ENCODE data around the gene IGFBP1. TPM values are rescaled to one million over a fixed set of nuclear protein-coding genes. Genes with fewer than 3 reads are reported as not detected.
"Not testable (repeated sequence)": the region's sequence is repeated elsewhere in the genome, so short reads cannot be mapped to it uniquely, and the experiment has no call there.

The IGFBP1 gene
- total RNA-seq, 1 donor from 2014 or later = 0.30 TPM

DNA sequence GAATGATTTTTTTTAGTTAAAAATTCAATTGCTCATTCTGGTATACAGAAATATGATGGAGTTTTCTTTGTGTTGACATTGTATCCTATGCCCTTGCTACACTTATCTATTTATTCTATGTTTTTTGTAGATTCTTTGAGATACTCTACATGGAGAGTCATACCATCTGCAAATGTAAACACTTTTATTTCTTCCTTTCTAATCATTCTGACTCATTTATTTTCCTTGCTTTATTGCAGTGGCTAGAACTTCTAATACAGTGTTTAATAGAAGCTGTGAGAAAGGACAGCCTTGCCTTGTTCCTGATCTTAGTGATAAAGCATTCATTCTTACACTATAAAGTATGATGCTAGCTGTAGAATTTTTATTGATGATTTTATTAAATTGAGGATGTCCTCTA, 42.7 kb downstream of the IGFBP1 start:
- TF ChIP-seq, protein P1, sequence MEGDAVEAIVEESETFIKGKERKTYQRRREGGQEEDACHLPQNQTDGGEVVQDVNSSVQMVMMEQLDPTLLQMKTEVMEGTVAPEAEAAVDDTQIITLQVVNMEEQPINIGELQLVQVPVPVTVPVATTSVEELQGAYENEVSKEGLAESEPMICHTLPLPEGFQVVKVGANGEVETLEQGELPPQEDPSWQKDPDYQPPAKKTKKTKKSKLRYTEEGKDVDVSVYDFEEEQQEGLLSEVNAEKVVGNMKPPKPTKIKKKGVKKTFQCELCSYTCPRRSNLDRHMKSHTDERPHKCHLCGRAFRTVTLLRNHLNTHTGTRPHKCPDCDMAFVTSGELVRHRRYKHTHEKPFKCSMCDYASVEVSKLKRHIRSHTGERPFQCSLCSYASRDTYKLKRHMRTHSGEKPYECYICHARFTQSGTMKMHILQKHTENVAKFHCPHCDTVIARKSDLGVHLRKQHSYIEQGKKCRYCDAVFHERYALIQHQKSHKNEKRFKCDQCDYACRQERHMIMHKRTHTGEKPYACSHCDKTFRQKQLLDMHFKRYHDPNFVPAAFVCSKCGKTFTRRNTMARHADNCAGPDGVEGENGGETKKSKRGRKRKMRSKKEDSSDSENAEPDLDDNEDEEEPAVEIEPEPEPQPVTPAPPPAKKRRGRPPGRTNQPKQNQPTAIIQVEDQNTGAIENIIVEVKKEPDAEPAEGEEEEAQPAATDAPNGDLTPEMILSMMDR (IDR thresholded peaks at IDR 0.05) = no peak
- peaks cover 23% of the 10 kb centered on the region for H3K9me3 Mint-ChIP-seq (ENCODE audit: low read depth)

DNA sequence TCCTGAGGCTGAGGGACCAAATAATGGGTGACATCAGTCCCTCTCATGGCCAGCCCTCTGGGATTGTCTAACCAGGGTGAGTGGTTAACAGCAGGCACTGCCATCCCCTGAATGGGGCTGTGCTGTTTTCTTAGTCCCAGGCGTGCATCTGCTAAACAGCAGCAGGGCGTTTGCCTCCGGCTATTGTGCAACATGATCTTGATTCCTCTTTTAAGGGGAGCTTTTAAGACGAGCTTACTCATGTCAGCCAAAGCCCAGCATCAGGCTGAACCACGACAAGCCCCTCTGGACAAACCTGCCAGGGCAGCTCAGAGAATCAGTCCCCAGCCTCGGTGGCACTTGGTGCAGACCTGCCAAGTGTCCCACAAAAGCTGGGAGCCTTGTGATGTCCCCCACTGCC, 49.0 kb downstream of the IGFBP1 start:
- Mint-ChIP-seq H3K27me3 (ENCODE audit: low read depth) (no peaks in the 10 kb centered on the region), H3K36me3 (ENCODE audit: low read depth) (no peaks in the 10 kb centered on the region), H3K4me1 (ENCODE audit: low read depth) (no peaks in the 10 kb centered on the region), H3K27ac (ENCODE audit: unreplicated experiment) (no peak overlapping the region), H3K4me3 (ENCODE audit: unreplicated experiment) (no peak overlapping the region), H3K9me3 (ENCODE audit: low read depth) (peaks cover 2% of the 10 kb centered on the region)
- DNase-seq (ENCODE audit: low spot score) = no peak
- TF ChIP-seq, protein P1 (IDR thresholded peaks at IDR 0.05) = no peak

More for the DNA sequence above, 42.7 kb downstream of the IGFBP1 start:
- Mint-ChIP-seq H3K4me1 (ENCODE audit: low read depth) (peaks cover 14% of the 10 kb centered on the region), H3K4me3 (ENCODE audit: unreplicated experiment) (no peak overlapping the region), H3K36me3 (ENCODE audit: low read depth) (peaks cover 1% of the 10 kb centered on the region), H3K27me3 (ENCODE audit: low read depth) (no peaks in the 10 kb centered on the region), H3K27ac (ENCODE audit: unreplicated experiment) (no peak overlapping the region)
- DNase-seq (ENCODE audit: low spot score) = no peak

DNA sequence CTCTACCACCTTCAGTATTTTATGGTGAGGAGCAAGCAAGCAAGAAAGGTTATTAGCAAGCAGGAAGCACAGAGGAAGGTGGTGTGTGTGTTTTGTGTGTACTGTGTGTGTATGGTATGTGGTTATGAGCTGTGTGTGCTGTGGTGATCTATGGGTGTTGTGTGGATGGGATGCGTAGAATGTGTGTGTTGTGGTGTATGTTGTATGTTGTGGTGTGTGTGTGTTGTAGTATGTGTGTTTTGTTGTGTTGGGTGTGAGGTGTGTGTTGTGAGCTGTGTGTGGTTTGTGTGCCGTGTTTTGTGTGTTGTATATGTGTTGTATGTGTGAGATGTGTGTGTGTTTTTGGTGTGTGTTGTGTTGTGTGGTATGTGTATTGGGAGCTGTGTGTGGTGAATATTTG, 49.6 kb downstream of the IGFBP1 start:
- DNase-seq (ENCODE audit: low spot score) = no peak
- Mint-ChIP-seq H3K36me3 (ENCODE audit: low read depth) (no peaks in the 10 kb centered on the region), H3K27ac (ENCODE audit: unreplicated experiment) (no peak overlapping the region), H3K4me3 (ENCODE audit: unreplicated experiment) (no peak overlapping the region), H3K4me1 (ENCODE audit: low read depth) (no peaks in the 10 kb centered on the region), H3K27me3 (ENCODE audit: low read depth) (no peaks in the 10 kb centered on the region), H3K9me3 (ENCODE audit: low read depth) (peaks cover 2% of the 10 kb centered on the region)
- TF ChIP-seq, protein P1 (IDR thresholded peaks at IDR 0.05) = no peak

DNA sequence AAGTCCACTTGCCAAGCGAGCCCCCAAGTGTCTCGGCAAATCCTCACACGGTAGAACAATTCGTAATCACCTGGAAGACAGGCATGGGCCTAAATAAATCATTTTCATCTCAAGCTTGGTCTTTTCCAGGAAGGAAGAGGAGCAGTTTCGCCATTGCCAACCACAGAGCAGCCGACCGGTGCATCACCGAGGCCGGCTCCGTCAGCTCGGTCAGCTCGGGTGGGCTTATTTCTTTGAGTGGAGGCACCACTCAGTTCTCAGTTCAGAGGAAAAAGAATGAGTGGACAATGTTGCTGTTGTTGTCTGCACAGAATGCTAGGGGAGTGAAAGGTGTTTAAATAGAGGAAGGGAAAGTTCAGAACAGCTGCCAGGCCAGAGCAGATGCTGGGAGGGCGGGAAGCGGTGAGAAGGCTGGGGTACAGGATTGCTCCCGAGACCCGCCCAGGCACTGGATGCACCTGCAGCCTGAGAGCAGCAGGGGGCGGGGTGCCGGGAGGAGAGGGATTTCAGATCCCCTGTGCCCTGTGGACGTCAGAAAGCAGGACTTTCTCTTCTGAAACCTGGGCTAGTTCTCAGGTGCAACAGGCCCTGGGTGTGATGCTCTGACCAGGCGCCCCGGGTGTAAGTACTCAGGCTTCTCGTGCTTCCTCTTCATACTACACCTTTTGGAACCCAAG, 50.5 kb downstream of the IGFBP1 start:
- no peaks in the 10 kb centered on the region for H3K36me3 Mint-ChIP-seq (ENCODE audit: low read depth)
- peaks cover 2% of the 10 kb centered on the region for H3K9me3 Mint-ChIP-seq (ENCODE audit: low read depth)
- no peak overlapping the region for H3K27ac Mint-ChIP-seq (ENCODE audit: unreplicated experiment)
- H3K4me3 Mint-ChIP-seq (ENCODE audit: unreplicated experiment) = no peak overlapping the region
- no peak for DNase-seq (ENCODE audit: low spot score)
- TF ChIP-seq, protein P1 (IDR thresholded peaks at IDR 0.05) = peak; percentile 41
- no peaks in the 10 kb centered on the region for H3K27me3 Mint-ChIP-seq (ENCODE audit: low read depth)
- no peaks in the 10 kb centered on the region for H3K4me1 Mint-ChIP-seq (ENCODE audit: low read depth)

DNA sequence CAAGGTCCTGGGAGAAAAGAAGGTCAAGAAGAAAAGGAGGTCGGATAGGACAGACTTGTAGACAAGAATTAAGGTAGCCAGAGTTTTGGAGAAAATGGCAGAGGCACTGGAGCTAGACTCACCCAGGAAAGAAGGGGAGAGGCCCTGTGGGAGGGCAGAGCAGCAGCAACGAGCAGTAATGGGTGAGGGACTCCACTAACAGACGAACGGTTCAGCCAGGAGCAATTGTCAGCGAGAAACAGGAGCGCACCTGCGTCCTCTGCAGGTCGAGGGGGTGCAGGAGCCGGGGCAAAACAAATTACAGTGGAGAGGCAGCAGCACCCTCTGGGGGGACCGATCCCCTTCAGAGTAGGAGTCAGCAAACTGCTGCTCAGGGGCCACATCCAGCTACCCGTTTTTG, 51.3 kb downstream of the IGFBP1 start:
- no peaks in the 10 kb centered on the region for H3K36me3 Mint-ChIP-seq (ENCODE audit: low read depth)
- no peaks in the 10 kb centered on the region for H3K4me1 Mint-ChIP-seq (ENCODE audit: low read depth)
- peaks cover 2% of the 10 kb centered on the region for H3K9me3 Mint-ChIP-seq (ENCODE audit: low read depth)
- no peak overlapping the region for H3K27ac Mint-ChIP-seq (ENCODE audit: unreplicated experiment)
- H3K27me3 Mint-ChIP-seq (ENCODE audit: low read depth) = no peaks in the 10 kb centered on the region
- TF ChIP-seq, protein P1 (IDR thresholded peaks at IDR 0.05) = no peak
- no peak overlapping the region for H3K4me3 Mint-ChIP-seq (ENCODE audit: unreplicated experiment)
- no peak for DNase-seq (ENCODE audit: low spot score)

DNA sequence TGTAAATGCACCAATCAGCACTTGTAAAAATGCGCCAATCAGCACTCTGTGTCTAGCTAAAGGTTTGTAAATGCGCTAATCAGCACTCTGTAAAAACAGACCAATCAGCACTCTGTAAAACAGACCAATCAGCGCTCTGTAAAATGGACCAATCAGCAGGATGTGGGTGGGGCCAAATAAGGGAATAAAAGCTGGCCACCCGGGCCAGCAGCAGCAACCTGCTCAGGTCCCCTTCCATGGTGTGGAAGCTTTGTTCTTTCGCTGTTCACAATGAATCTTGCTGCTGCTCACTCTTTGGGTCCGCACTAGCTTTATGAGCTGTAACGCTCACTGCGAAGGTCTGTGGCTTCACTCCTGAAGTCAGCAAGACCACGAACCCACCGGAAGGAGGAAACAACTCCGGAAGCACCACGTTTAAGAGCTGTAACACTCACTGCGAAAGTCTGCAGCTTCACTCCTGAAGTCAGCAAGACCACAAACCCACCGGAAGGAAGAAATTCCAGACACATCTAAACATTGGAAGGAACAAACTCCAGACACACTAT, 52.0 kb downstream of the IGFBP1 start:
- DNase-seq (ENCODE audit: low spot score); H3K27ac Mint-ChIP-seq (ENCODE audit: unreplicated experiment); H3K9me3 Mint-ChIP-seq (ENCODE audit: low read depth); H3K36me3 Mint-ChIP-seq (ENCODE audit: low read depth); H3K27me3 Mint-ChIP-seq (ENCODE audit: low read depth); H3K4me1 Mint-ChIP-seq (ENCODE audit: low read depth); H3K4me3 Mint-ChIP-seq (ENCODE audit: unreplicated experiment): not testable (repeated sequence)

All from chondrocyte (in vitro differentiated cells).